SK-N-SH (cell line): ENCODE measurements around the gene ASCL5. TPM values are rescaled to one million over a fixed set of nuclear protein-coding genes. Genes with fewer than 3 reads are reported as not detected.
"Not testable (repeated sequence)": the region's sequence is repeated elsewhere in the genome, so short reads cannot be mapped to it uniquely, and the experiment has no call there.

Experiments
- CTCF ChIA-PET: fragments of 300-600, 350-600 bp; formaldehyde crosslinking; extraction: SDS; loops from one replicate; lab custom pipeline; 2021; lab: Yijun Ruan, JAX
- POLR2A ChIA-PET: fragments of 350-600 bp; sonication (Branson Sonifier 250); formaldehyde crosslinking; extraction: SDS; loops from one replicate; lab custom pipeline; 2020; ENCODE audit warnings: antibody characterized with exemption, inconsistent platforms; lab: Yijun Ruan, JAX
- DNase-seq: peaks from one replicate; pipeline ENCODE4 v3.0.0; 2012
- H2AFZ ChIP-seq: fragments of 200-600 bp; sonication (generic); 2 replicates; pipeline ENCODE4 v1.8.1; 2016; ENCODE audit warnings: antibody characterized with exemption, mild to moderate bottlenecking, low read depth
- H3F3A ChIP-seq: fragments of 200-600 bp; sonication (generic); replicated peaks from 2 replicates; pipeline ENCODE3; 2016; ENCODE audit warnings: antibody characterized with exemption, mild to moderate bottlenecking; ENCODE audit not compliant: insufficient read depth
- H3K27ac ChIP-seq, 2 experiments: fragments of 200-500 bp in 1 of 2; fragments of 200-600 bp in 1 of 2; sonication (Bioruptor generic) in 1 of 2; sonication (generic), shearing (Covaris generic) in 1 of 2; 2 replicates each; pipeline versions ENCODE4 v1.5.1 to v1.6.1; 2014 to 2016; ENCODE audit warnings: low read depth in 2 of 2, inconsistent platforms in 1 of 2, low read length in 1 of 2, mild to moderate bottlenecking in 1 of 2, mixed read lengths in 1 of 2
- H3K27me3 ChIP-seq: fragments of 200-600 bp; sonication (generic), shearing (Covaris generic); 2 replicates; pipeline ENCODE4 v1.6.1; 2016; ENCODE audit warnings: mixed run types; ENCODE audit not compliant: insufficient read depth
- H3K36me3 ChIP-seq, 2 experiments: fragments of 200-500 bp in 1 of 2; fragments of 200-600 bp in 1 of 2; sonication (Bioruptor generic) in 1 of 2; sonication (generic) in 1 of 2; replicated peaks in 1 of 2; 2 replicates each; pipeline versions ENCODE3 to v1.5.1; 2014 to 2016; ENCODE audit warnings: low read length in 1 of 2, mild to moderate bottlenecking in 1 of 2; ENCODE audit not compliant: insufficient read depth in 2 of 2, control insufficient read depth in 1 of 2
- H3K4me1 ChIP-seq, 2 experiments: fragments of 200-500 bp in 1 of 2; fragments of 200-600 bp in 1 of 2; sonication (Bioruptor generic) in 1 of 2; sonication (generic), shearing (Covaris generic) in 1 of 2; 2 replicates each; pipeline versions ENCODE4 v1.5.1 to v1.6.1; 2014 to 2016; ENCODE audit warnings: low read depth in 1 of 2, low read length in 1 of 2, mixed run types in 1 of 2; ENCODE audit not compliant: insufficient read depth in 2 of 2, control insufficient read depth in 1 of 2
- H3K4me2 ChIP-seq: fragments of 200-600 bp; sonication (generic), shearing (Covaris generic); 2 replicates; pipeline ENCODE4 v1.6.1; 2017; ENCODE audit warnings: mixed run types
- H3K4me3 ChIP-seq, 2 experiments: fragments of 200-500 bp in 1 of 2; fragments of 200-600 bp in 1 of 2; sonication (Bioruptor generic) in 1 of 2; sonication (generic), shearing (Covaris generic) in 1 of 2; 2 replicates each; pipeline versions ENCODE4 v1.5.1 to v1.8.1; 2014 to 2016; ENCODE audit warnings: low read depth in 2 of 2, inconsistent platforms in 1 of 2, low read length in 1 of 2, mild to moderate bottlenecking in 1 of 2, mixed read lengths in 1 of 2, moderate library complexity in 1 of 2
- H3K79me2 ChIP-seq: fragments of 200-600 bp; sonication (generic); 2 replicates; pipeline ENCODE4 v1.8.1; 2017; ENCODE audit warnings: mild to moderate bottlenecking; ENCODE audit not compliant: insufficient read depth
- H3K9ac ChIP-seq: fragments of 200-600 bp; sonication (generic); 2 replicates; pipeline ENCODE4 v1.6.1; 2017; ENCODE audit warnings: mixed run types
- H3K9me2 ChIP-seq: fragments of 200-600 bp; sonication (generic); 2 replicates; pipeline ENCODE4 v1.6.1; 2017; ENCODE audit warnings: mixed run types
- H3K9me3 ChIP-seq: fragments of 200-600 bp; sonication (generic); 2 replicates; pipeline ENCODE4 v1.6.1; 2017; ENCODE audit warnings: mixed run types, mild to moderate bottlenecking, moderate library complexity
- H4K20me1 ChIP-seq: fragments of 200-600 bp; sonication (generic); 2 replicates; pipeline ENCODE4 v1.6.1; 2017; ENCODE audit warnings: mild to moderate bottlenecking, mixed run types; ENCODE audit not compliant: insufficient read depth
- ELF1 ChIP-seq: IDR thresholded peaks from 2 replicates; pipeline ENCODE4 v1.4.0; 2012
- EZH2phosphoT487 ChIP-seq: fragments of 200-600 bp; sonication (generic); IDR thresholded peaks from 2 replicates; pipeline ENCODE4 v1.6.1; 2017; ENCODE audit warnings: low read depth, mixed run types, mild to moderate bottlenecking, antibody characterized with exemption, moderate library complexity, borderline replicate concordance
- FOSL2 ChIP-seq: IDR thresholded peaks from 2 replicates; pipeline ENCODE4 v1.4.0; 2012; ENCODE audit warnings: low read depth, mild to moderate bottlenecking, moderate library complexity, borderline replicate concordance
- FOXM1 ChIP-seq: IDR thresholded peaks from 2 replicates; pipeline ENCODE4 v1.4.0; 2012; ENCODE audit warnings: low read depth, mild to moderate bottlenecking
- MEF2A ChIP-seq: IDR thresholded peaks from 2 replicates; pipeline ENCODE4 v1.4.0; 2012; ENCODE audit warnings: low read depth, borderline replicate concordance
- MXI1 ChIP-seq: IDR thresholded peaks from 2 replicates; pipeline ENCODE4 v1.6.1; 2012; ENCODE audit warnings: mild to moderate bottlenecking, low read depth, low read length, improper control_type of control experiment
- NFIC ChIP-seq: IDR thresholded peaks from 2 replicates; pipeline ENCODE4 v1.4.0; 2012; ENCODE audit warnings: borderline replicate concordance
- POLR2AphosphoS5 ChIP-seq: IDR thresholded peaks from 2 replicates; pipeline ENCODE4 v1.6.1; 2012; ENCODE audit warnings: low read depth, low read length
- RCOR1 ChIP-seq: fragments of 150-350 bp; IDR thresholded peaks from 2 replicates; pipeline ENCODE4 v1.6.1; 2017; ENCODE audit warnings: antibody characterized with exemption, low read length
- SIN3A ChIP-seq: IDR thresholded peaks from 2 replicates; pipeline ENCODE4 v1.6.1; 2012; ENCODE audit warnings: low read depth, mild to moderate bottlenecking, low read length, moderate library complexity, borderline replicate concordance
- SMC3 ChIP-seq: IDR thresholded peaks from 2 replicates; pipeline ENCODE4 v1.6.1; 2012; ENCODE audit warnings: low read depth, low read length, improper control_type of control experiment
- TAF1 ChIP-seq: IDR thresholded peaks from 2 replicates; pipeline ENCODE4 v1.6.1; 2012; ENCODE audit warnings: low read depth, mild to moderate bottlenecking, low read length, moderate library complexity, borderline replicate concordance
- TCF12 ChIP-seq: IDR thresholded peaks from 2 replicates; pipeline ENCODE4 v1.4.0; 2012
- USF1 ChIP-seq: IDR thresholded peaks from 2 replicates; pipeline ENCODE4 v1.4.0; 2012; ENCODE audit warnings: low read depth, borderline replicate concordance
- WGBS: methylation state at CpG from one replicate; pipeline ENCODE4 v1.1.6; 2017; ENCODE audit warnings: low lambda C conversion rate; 5-methylcytosine and 5-hydroxymethylcytosine counted together
- polyA plus RNA-seq, 3 experiments: library from polyadenylated mRNA; depleted of rRNA; stranded (reverse); fragments of >200 nt; gene quantifications; 2 replicates each; pipeline ENCODE4 v1.2.3, GENCODE V29; 2012
- TF ChIP-seq, protein P1 (sequence below): IDR thresholded peaks from 2 replicates; pipeline ENCODE4 v1.4.0; 2012; ENCODE audit warnings: low read depth, borderline replicate concordance
- TF ChIP-seq, protein P2 (sequence below): IDR thresholded peaks from 2 replicates; pipeline ENCODE4 v1.4.0; 2012; ENCODE audit warnings: low read depth

ASCL5 gene
- polyA plus RNA-seq, 1 of the 3 experiments (the other 2 are of a cell fraction) = not detected

- POLR2A ChIA-PET = no interaction called here
These were observed 36.7 kb upstream of the ASCL5 start for GRCh38 chr1:201163707-201164106.

DNA sequence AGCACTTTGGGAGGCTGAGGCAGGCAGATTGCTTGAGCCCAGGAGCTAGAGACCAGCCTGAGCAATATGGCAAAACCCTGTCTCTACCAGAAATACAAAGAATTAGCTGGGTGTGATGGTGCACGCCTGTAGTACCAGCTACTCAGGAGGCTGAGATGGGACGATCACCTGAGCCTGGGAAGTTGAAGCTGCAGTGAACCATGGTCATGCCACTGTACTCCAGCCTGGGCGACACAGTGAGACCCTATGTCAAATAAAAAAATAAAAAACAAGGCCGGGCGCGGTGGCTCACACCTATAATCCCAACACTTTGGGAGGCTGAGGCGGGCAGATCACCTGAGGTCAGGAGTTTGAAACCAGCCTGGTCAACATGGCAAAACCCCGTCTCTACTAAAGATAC is 36.1 kb upstream of the ASCL5 start:
- H3K9me3 ChIP-seq, H3K4me2 ChIP-seq, POLR2A ChIA-PET, H3K27ac ChIP-seq, H3K27me3 ChIP-seq, H4K20me1 ChIP-seq, H3F3A ChIP-seq, DNase-seq, CTCF ChIA-PET, H2AFZ ChIP-seq, H3K79me2 ChIP-seq, H3K36me3 ChIP-seq, H3K4me1 ChIP-seq, H3K9me2 ChIP-seq, H3K9ac ChIP-seq, H3K4me3 ChIP-seq: not testable (repeated sequence)
- 91% methylated on average over 8 of the region's 8 CpGs for WGBS

More at GRCh38 chr1:201163707-201164106, 36.7 kb upstream of the ASCL5 start:
- Histone ChIP-seq H2AFZ (no peak overlapping the region), H3K9ac (no peak overlapping the region), H4K20me1 (no peaks in the 10 kb centered on the region), H3K36me3 (no peaks in the 10 kb centered on the region), H3K9me3 (no peaks in the 10 kb centered on the region), H3K9me2 (no peaks in the 10 kb centered on the region), H3K4me2 (no peak overlapping the region), H3K79me2 (no peaks in the 10 kb centered on the region), H3K27ac (no peak overlapping the region), H3F3A (no peaks in the 10 kb centered on the region), H3K4me3 (no peak overlapping the region), H3K4me1 (peaks cover 0 to 5% of the 10 kb centered on the region in 2 experiments; a peak in 2 of 4 replicates), H3K27me3 (0 out of 2 replicates have a peak, but pooled peaks cover 7% of the 10 kb centered on the region)
- no peak for DNase-seq
- no peak for TF ChIP-seq POLR2AphosphoS5
- no peak for TF ChIP-seq TCF12
- TF ChIP-seq RCOR1 = no peak
- no peak for TF ChIP-seq FOXM1
- no peak for TF ChIP-seq SMC3
- no peak for TF ChIP-seq MEF2A
- TF ChIP-seq NFIC = no peak
- TF ChIP-seq MXI1 = no peak
- CTCF ChIA-PET = no interaction called here
- WGBS = 61% methylated on average over 4 of the region's 4 CpGs

GRCh38 chr1:201157949-201158348 is 31.0 kb upstream of the ASCL5 start:
- Histone ChIP-seq H3K4me2 (no peak overlapping the region), H3K9ac (no peak overlapping the region), H3K27me3 (no peaks in the 10 kb centered on the region), H3K36me3 (no peaks in the 10 kb centered on the region)
- POLR2A ChIA-PET = no interaction called here
- TF ChIP-seq ELF1 (no peak), TAF1 (no peak), POLR2AphosphoS5 (no peak), SIN3A (no peak), USF1 (no peak), TCF12 (no peak), EZH2phosphoT487 (no peak), FOSL2 (no peak), NFIC (no peak)
- TF ChIP-seq, protein P1, sequence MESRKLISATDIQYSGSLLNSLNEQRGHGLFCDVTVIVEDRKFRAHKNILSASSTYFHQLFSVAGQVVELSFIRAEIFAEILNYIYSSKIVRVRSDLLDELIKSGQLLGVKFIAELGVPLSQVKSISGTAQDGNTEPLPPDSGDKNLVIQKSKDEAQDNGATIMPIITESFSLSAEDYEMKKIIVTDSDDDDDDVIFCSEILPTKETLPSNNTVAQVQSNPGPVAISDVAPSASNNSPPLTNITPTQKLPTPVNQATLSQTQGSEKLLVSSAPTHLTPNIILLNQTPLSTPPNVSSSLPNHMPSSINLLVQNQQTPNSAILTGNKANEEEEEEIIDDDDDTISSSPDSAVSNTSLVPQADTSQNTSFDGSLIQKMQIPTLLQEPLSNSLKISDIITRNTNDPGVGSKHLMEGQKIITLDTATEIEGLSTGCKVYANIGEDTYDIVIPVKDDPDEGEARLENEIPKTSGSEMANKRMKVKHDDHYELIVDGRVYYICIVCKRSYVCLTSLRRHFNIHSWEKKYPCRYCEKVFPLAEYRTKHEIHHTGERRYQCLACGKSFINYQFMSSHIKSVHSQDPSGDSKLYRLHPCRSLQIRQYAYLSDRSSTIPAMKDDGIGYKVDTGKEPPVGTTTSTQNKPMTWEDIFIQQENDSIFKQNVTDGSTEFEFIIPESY = no peak
- TF ChIP-seq, protein P2, sequence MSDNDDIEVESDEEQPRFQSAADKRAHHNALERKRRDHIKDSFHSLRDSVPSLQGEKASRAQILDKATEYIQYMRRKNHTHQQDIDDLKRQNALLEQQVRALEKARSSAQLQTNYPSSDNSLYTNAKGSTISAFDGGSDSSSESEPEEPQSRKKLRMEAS = no peak
- TF ChIP-seq, all 33 proteins: peak for 0
- Histone ChIP-seq H3K4me1 (peaks cover 8 to 14% of the 10 kb centered on the region in 2 experiments; a peak in 3 of 4 replicates), H3K79me2 (peaks cover 10% of the 10 kb centered on the region), H3K27ac (no peak overlapping the region), H3K4me3 (no peak overlapping the region), H3F3A (no peaks in the 10 kb centered on the region), H3K9me3 (no peaks in the 10 kb centered on the region), H2AFZ (no peak overlapping the region), H4K20me1 (no peaks in the 10 kb centered on the region), H3K9me2 (no peaks in the 10 kb centered on the region)
- WGBS = 79% methylated on average over 2 of the region's 2 CpGs
- no peak for DNase-seq
- CTCF ChIA-PET = interaction anchor here (1.0 to 2.5 kb wide), 5 partner anchors 9 to 203 kb away, joined by 3 to 14 read pairs (median 3); no protein-coding TSS in a partner anchor
